ENCODE results near the gene AFF2. TPM values are rescaled to one million over a fixed set of nuclear protein-coding genes. Genes with fewer than 3 reads are reported as not detected.

Gene AFF2
- total and polyA plus RNA-seq, 11 donors, result under 0.01 to 0.83 (median 0.07) TPM

DNA sequence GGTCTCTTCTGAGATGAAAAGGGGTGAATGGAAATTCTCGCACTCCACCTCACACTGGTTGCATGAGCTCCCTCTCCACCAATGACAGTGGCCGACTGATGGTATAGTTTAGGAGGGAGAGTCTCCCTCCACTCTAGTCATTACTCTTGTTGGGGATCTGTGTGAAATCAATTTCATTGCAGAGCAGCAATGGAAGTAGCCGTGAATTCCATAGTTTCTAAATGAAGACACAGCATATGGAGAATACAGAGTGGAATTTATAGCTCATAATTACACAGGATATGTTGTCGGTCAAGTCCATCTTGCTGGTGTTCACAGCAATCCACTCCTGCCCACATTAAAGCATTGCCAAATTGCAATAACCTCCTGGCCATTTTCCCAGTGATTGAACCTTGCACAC, 426.0 kb downstream of the AFF2 start:
- Histone ChIP-seq H3K4me3 (no peak overlapping the region), H3K4me1 (no peaks in the 10 kb centered on the region), H3K27ac (no peak overlapping the region), H3K27me3 (no peaks in the 10 kb centered on the region), H3K9me3 (no peaks in the 10 kb centered on the region), H3K36me3 (no peaks in the 10 kb centered on the region)
- WGBS, 4 donors, result 74 to 96% (median 90%) methylated on average over 4 of the region's 4 CpGs
- TF ChIP-seq POLR2A (IDR thresholded peaks at IDR 0.05), result no peak
- TF ChIP-seq, protein P1, sequence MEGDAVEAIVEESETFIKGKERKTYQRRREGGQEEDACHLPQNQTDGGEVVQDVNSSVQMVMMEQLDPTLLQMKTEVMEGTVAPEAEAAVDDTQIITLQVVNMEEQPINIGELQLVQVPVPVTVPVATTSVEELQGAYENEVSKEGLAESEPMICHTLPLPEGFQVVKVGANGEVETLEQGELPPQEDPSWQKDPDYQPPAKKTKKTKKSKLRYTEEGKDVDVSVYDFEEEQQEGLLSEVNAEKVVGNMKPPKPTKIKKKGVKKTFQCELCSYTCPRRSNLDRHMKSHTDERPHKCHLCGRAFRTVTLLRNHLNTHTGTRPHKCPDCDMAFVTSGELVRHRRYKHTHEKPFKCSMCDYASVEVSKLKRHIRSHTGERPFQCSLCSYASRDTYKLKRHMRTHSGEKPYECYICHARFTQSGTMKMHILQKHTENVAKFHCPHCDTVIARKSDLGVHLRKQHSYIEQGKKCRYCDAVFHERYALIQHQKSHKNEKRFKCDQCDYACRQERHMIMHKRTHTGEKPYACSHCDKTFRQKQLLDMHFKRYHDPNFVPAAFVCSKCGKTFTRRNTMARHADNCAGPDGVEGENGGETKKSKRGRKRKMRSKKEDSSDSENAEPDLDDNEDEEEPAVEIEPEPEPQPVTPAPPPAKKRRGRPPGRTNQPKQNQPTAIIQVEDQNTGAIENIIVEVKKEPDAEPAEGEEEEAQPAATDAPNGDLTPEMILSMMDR (IDR thresholded peaks at IDR 0.05), result no peak
- DNase-seq (no peak), ATAC-seq (no peak)
- intact Hi-C loops (cut with DNase I), result no loop called here

DNA sequence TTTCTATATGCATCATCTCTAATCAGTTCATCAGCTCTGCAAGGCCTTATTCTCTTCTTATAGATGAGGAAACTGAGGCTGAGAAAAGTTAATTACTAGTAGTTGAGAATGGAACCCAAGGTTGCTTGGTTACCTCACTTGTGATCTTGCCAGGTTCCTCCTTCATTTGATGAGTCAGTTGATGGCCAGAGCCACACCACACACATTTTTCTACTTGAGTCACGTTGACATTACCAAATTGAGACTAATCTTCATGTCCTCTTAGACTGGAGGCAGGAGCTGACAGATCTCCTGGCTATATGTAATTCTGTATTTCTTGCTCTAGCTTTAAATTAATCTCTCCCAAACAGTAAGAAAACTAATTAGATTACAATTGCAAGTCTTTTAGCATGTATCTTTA, 428.4 kb downstream of the AFF2 start:
- H3K9me3 ChIP-seq, result no peaks in the 10 kb centered on the region
- no peak overlapping the region for H3K4me3 ChIP-seq
- intact Hi-C loops (cut with DNase I), result no loop called here
- TF ChIP-seq, protein P1 (IDR thresholded peaks at IDR 0.05), result no peak
- TF ChIP-seq POLR2A (IDR thresholded peaks at IDR 0.05), result no peak
- no peak overlapping the region for H3K27ac ChIP-seq
- ATAC-seq (no peak), DNase-seq (no peak)
- H3K36me3 ChIP-seq, result no peaks in the 10 kb centered on the region
- H3K27me3 ChIP-seq, result no peaks in the 10 kb centered on the region
- no peaks in the 10 kb centered on the region for H3K4me1 ChIP-seq
- 23 to 52% (median 41%) methylated on average over 1 of the region's 1 CpG for WGBS, 4 donors

- Histone ChIP-seq H3K27me3 (no peaks in the 10 kb centered on the region), H3K27ac (no peak overlapping the region), H3K36me3 (no peaks in the 10 kb centered on the region), H3K4me3 (no peak overlapping the region), H3K4me1 (no peaks in the 10 kb centered on the region), H3K9me3 (no peaks in the 10 kb centered on the region)
- intact Hi-C loops (cut with DNase I), result no loop called here
- WGBS, 4 donors, result 63 to 81% (median 80%) methylated on average over 3 of the region's 3 CpGs
- no peak for TF ChIP-seq POLR2A (IDR thresholded peaks at IDR 0.05)
- TF ChIP-seq, protein P1 (IDR thresholded peaks at IDR 0.05), result no peak
- DNase-seq, result no peak
- no peak for ATAC-seq
Observed at GRCh38 chrX:148929686-148930085, 429.3 kb downstream of the AFF2 start.

DNA sequence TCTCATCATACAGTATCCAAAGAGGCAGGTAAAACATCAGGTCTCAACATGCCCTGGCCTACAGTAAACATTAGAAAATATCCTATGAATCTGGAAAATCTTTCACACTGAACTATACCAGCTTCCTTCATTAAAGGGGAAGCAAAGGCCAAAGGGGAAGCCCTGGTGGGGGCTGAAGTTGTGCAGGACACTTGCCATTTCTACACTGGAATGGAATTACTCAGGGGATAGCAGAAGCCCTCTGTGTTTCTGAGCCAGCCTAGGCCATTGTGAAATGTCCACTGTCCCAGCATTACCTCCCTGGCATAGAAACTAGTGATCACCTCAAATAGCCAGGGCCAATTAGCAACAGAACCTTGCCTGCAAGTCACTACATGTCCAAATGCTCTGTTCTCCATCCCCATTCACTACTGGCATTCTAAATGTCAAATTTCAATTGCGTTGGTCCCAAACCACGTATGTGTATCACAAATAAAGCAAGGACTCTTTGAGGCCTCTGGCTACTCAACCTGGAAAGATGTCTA, 429.9 kb downstream of the AFF2 start:
- DNase-seq (no peak), ATAC-seq (no peak)
- Histone ChIP-seq H3K9me3 (no peaks in the 10 kb centered on the region), H3K4me1 (no peaks in the 10 kb centered on the region), H3K27me3 (no peaks in the 10 kb centered on the region), H3K36me3 (no peaks in the 10 kb centered on the region), H3K4me3 (no peak overlapping the region), H3K27ac (no peak overlapping the region)
- whole genome bisulfite sequencing, 4 donors, result 79 to 92% (median 90%) methylated on average over 2 of the region's 2 CpGs
- TF ChIP-seq, protein P1 (IDR thresholded peaks at IDR 0.05), result no peak
- no peak for TF ChIP-seq POLR2A (IDR thresholded peaks at IDR 0.05)
- intact Hi-C loops (cut with DNase I), result no loop called here
